Breast epithelium (tissue), 3 donors: Measurements from ENCODE around the gene OR1J1.

Source experiments
- CTCF ChIP-seq, 3 donors: fragments of 450-650 bp; IDR thresholded peaks; one replicate each; pipeline ENCODE4 v1.5.1; 2016 to 2017; ENCODE audit warnings: antibody characterized with exemption in 3 of 3, mild to moderate bottlenecking in 3 of 3, moderate library complexity in 3 of 3
- POLR2A ChIP-seq: fragments of 450-650 bp; IDR thresholded peaks from one replicate; pipeline ENCODE4 v1.6.1; 2016; ENCODE audit warnings: antibody characterized with exemption, mild to moderate bottlenecking, moderate library complexity
- POLR2AphosphoS5 ChIP-seq, 3 donors: sonication (generic); formaldehyde crosslinking; IDR thresholded peaks; one replicate each; pipeline ENCODE4 v1.6.1; 2017; ENCODE audit warnings: antibody characterized with exemption in 3 of 3

- no peak for TF ChIP-seq CTCF (IDR thresholded peaks at IDR 0.05)
- TF ChIP-seq POLR2AphosphoS5 (IDR thresholded peaks at IDR 0.05): no peak
- TF ChIP-seq POLR2A: no peak
Measured at GRCh38 chr9:122519376-122519775, 41.6 kb upstream of the OR1J1 start.
